NCI-H1694 treated with DMSO at 0.1 percent for 48 hours (cell line): ENCODE data around the gene RUNX2.
"Not testable (repeated sequence)": the region's sequence is repeated elsewhere in the genome, so short reads cannot be mapped to it uniquely, and the experiment has no call there.

Experiments
- DNase-seq: peaks from one replicate; lab custom pipeline; 2025; lab: John Stamatoyannopoulos, UW

The RUNX2 gene

GRCh38 chr6:45555981-45556771, 228.0 kb downstream of the RUNX2 start:
- no peak for DNase-seq

DNA sequence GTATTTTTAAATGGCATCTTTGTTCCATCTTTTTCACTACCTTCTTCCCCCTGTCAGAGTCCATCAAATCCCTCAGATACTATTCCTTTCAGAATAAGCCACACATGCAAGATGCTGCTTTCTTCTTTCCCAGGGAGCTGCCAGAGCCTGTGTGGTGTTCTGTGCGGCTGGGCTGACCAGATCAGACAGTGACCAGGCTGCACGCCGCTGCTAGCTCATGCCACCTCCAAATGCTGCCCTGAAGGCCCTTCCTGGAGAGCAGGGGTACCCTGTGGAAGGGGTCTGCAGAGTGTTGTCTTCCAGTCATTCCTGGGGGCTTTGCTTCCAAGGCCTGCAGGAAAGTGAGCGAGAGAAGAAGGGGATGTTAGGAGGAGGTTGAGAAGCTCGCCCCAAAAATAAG, 228.7 kb downstream of the RUNX2 start:
- DNase-seq: no peak

DNA sequence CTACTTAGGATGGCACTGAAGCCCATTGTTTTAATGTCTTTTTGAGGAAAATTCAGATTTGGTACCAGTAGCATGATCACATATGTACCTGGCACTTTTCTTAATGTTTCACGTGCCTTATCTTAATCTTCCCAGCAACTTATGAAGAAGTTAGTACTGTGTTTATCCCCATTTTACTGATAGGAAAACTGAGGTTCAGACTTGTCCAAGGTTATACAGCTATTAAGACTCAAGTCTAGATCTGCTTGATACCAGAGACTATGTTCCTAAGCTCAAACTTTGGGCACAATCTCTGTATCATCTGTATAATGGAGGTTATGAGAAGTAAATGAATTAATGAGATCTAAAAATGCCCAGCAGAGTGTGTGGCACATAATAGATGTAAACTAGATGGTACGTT, 229.3 kb downstream of the RUNX2 start:
- no peak for DNase-seq

DNA sequence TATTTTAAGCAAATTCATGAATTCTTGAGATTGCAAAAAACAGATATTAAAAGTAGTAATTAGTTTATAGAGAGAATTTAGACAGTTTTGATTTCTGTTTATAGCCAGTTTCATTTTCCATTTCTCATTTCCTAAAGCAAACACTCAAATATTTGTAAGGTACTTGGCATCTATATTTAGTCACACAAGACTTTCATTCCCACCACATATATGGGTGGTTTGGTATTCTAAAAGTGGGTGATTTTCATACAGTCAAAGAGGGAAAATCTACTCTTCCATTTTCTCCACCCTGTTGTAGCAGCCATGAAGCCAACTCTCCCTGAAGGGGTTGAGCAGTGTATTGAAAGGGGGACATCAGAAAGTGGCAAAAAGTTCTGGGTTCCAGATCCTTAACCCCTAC, 230.7 kb downstream of the RUNX2 start:
- no peak for DNase-seq

DNA sequence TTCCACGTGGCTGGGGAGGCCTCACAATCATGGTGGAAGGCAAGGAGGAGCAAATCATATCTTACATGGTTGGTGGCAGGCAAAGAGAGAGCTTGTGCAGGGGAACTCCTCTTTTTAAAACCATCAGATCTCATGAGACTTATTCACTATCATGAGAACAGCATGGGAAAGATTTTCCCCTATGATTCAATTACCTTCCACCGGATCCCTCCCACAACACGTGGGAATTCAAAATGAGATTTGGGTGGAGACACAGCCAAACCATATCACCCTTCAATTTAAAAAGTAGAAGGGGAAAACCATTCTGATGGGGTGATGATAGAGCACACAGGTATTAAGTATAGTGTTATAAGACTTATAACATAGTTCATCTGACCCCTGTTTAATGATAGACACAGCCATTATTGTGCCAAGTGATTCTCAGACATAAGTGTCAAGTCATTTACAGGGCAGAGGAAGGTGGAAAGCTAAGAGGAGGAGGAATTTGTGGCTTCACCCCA, 232.2 kb downstream of the RUNX2 start:
- DNase-seq: not testable (repeated sequence)

DNA sequence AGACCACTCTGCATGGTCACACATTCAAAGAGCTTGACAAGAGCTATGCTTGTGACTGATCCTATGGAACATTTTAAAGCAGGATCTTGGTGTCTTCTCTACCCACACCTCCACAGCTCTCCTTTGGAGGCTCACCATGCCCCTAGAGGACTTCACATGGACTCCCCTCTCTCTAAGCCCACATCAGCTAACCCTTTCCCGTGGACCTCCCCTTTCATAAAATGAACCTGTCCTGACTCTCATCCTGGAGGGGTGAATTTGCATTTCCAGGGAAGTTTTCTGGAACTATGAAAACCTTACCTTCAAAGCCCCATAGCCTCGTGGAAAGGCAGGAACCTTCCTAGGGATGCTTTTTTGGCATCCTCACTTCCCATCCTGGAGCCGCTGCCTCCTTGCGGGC, 234.0 kb downstream of the RUNX2 start:
- no peak for DNase-seq

GRCh38 chr6:45563041-45563440, 234.9 kb downstream of the RUNX2 start:
- DNase-seq: no peak

GRCh38 chr6:45563844-45564243, 235.7 kb downstream of the RUNX2 start:
- DNase-seq: no peak

DNA sequence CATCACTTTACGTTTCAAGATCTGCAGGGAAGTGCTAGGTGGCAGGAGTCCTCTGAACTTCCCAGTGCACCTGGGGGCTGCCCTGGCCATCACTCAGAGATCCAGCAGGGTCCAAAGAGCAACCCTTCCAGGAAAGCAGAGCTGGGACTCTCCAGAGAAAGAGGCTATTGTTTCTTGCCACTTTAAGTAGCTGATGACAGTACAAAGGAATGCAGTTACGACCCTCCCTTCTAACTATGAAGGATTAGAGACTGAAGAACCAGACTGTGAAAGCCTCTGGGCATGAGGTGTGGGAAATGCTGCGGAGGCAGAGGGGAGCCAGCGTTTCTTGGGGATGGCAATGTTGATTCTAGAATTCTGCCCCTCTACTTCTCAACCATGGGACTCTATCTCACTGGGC, 238.8 kb downstream of the RUNX2 start:
- DNase-seq: no peak

DNA sequence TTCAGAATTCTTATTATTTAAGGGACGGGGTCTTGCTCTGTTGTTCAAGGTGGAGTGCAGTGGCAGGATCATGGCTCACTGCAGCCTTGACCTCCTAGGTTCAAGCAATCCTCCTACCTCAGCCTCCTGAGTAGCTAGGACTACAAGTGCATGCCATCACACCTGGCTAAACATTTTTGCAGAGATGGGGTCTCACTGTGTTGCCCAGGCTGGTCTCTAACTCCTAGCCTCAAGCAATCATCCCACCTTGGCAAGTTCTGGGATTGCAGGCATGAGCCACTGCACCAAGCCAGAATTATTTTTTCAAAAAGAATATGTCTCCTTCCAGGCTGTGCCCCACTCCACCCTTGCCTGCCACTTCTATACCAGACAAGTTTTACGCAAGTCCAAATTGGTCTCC, 239.7 kb downstream of the RUNX2 start:
- no peak for DNase-seq

DNA sequence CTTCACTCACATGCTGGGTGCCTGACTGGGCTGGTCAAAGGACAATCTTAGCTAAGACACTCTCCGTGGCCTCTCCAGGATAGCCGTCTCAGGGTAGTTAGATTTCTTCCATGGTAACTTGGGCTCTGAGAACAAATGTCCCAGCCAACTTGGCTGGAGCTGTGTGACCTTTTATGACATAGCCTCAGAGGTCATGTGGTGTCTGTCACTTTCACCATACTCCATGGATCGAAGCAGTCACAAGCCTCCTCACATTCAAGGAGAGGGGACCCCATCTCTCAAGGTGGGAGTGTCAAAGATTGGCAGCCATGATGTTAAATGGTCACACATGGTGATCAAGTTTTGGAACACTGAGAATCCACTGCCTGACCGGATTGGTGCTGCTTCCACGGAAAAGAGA, 240.5 kb downstream of the RUNX2 start:
- no peak for DNase-seq

DNA sequence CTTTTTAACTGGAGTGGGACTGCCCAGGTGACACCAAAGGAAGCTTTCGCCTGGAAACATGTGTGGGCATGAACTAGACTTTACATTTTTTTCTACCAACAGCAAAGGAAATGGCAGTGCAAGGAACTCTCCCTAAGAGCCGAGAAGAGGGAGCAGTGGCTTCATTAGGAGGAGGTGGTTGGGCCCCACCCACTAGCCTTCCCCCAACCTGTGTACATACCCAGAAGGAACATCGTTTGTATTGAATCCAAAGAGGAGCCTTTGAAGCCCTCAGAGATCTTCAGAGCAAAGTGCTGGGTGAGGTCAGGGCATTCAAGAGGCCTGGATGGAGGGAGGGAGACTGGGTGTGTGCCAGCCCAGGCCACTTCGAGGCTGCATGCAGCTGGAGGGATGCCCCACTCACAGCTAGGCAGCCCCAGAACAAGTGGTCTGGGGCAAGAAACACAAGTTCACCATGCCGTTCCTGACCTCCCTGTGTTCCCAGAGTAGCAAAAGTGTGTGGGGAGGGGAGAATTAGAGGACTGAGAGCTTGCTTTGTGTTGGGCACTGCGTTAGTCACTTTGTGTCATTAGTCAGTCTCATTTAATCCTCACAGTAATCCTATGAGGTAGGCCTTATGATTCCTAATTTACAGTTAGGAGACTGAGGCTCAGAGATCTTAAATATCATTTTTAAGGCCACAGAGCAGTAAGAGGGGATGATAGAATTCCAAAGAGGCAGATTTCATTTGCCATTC, 241.2 kb downstream of the RUNX2 start:
- no peak for DNase-seq

GRCh38 chr6:45571159-45571558, 243.0 kb downstream of the RUNX2 start:
- no peak for DNase-seq

GRCh38 chr6:45572833-45573232, 244.7 kb downstream of the RUNX2 start:
- no peak for DNase-seq

DNA sequence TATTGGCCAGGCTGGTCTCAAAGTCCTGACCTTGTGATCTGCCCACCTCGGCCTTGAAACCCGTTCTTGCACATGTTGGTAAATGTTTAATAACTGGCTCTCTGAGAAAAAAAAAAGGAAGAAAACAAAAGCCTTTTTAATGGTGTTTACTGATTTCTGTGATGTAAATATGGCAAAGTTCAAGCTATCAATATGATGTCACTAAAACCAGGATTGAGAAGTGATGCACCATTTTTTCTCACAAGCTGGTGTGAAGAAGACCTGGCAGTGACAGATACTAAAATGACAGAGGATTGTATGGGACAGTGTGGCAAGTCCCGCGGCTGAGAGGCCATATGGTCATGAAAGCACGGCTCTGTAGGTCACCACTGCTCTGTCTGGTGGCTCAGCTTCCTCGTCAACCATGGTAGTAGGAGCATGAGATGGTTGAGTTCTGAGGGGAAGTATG, 245.9 kb downstream of the RUNX2 start:
- DNase-seq: no peak

DNA sequence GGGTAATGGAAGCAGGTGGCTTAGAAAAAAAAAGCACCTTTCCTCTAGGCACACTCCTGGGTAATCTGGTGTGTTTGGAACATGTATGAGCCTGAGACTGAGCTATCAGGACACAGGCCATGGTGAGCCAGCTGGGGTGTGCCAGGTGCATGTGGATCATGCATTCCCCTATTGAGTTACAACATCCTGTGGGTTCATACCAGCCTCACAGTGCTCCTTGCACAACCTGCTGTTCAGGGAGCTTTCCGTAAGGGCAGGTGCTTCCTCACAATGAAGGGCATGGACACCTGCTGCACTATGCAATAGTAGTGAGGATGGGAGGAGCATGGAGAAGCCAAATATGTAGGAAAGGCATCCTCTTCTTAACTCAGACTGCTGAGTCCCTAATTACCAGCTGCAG, 246.8 kb downstream of the RUNX2 start:
- no peak for DNase-seq

DNA sequence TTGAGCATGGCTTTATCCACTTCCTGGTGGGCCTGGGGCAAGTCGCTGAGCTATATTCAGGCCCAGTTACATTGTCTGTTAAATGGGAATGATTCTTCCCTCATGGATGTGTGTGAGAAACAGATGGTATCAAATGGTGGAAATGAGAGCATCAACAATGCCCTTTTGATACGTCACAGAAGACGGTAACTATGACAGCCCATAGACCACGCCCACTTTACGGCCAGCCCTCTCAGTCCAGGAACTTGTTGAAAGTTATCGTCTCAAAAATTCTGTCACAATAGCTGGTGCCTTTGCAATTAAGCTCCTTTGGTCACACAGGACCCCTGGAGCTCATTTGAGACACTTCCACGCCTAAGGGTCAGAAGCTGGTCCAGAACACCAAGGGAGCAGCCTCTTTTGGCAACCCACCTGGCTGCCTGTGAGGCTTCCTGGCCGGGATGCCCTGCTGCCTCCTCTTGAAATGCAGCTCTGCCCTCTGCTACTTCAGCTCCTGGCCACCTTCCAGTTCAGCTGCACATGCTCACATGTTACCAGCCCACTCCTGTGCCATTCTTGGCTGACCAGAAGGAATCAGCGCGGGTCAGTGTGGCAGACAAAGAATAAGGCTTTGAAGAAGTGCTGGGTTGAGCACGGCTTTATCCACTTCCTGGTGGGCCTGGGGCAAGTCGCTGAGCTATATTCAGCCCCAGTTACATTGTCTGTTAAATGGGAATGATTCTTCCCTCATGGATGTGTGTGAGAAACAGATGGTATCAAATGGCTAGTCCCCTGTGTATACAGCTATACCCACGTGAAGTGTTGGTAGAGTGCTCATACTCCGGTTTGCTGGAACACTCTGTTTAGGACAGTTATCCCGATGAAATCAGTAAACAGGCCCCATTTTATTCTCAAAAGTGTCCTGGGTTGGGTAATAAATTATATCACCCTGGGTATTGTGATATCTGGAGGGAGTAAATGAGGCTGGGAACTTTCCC, 248.8 kb downstream of the RUNX2 start:
- DNase-seq: no peak

- no peak for DNase-seq
Observed at GRCh38 chr6:45577836-45578504, 249.8 kb downstream of the RUNX2 start.

DNA sequence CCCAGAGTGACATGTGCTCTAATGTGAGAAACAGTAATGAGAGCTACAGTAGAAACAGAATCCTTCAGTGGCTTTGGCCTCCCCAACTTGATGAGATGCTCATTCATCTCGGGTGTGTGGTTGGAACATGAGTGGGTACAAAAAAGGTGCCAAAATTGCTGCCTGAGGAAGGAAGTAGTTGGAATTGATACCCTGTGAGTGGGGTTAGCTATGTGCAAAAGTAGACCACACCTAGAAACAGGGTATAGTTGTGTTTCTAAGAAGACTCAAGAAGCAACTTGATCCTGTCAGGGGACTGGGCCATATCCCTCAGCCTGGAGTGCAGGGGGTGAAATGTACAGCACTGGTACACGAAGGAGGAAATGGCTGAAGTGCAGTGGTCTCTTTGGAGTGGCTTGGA, 256.0 kb downstream of the RUNX2 start:
- DNase-seq: no peak

- DNase-seq: no peak
Observed at GRCh38 chr6:45586216-45587171, 258.4 kb downstream of the RUNX2 start.
